Coronary artery (tissue), 2 donors: ENCODE data around the gene GSTA2.
"Not testable (repeated sequence)": the region's sequence is repeated elsewhere in the genome, so short reads cannot be mapped to it uniquely, and the experiment has no call there.

Experiments
- DNase-seq: peaks from one replicate; pipeline ENCODE4 v3.0.0-alpha.2; 2017; ENCODE audit warnings: low spot score
- H3K27ac ChIP-seq, 2 donors: fragments of 200-600 bp; sonication (generic); one replicate each; pipeline ENCODE4 v1.5.1; 2016 to 2019
- H3K4me3 ChIP-seq: fragments of 200-600 bp; sonication (generic); 2 replicates; pipeline ENCODE4 v1.5.1; 2016; ENCODE audit warnings: mild to moderate bottlenecking, moderate library complexity
- CTCF ChIP-seq: fragments of 200-600 bp; sonication (generic); IDR thresholded peaks from one replicate; pipeline ENCODE4 v1.5.1; 2019; ENCODE audit warnings: antibody characterized with exemption

GSTA2 gene

DNA sequence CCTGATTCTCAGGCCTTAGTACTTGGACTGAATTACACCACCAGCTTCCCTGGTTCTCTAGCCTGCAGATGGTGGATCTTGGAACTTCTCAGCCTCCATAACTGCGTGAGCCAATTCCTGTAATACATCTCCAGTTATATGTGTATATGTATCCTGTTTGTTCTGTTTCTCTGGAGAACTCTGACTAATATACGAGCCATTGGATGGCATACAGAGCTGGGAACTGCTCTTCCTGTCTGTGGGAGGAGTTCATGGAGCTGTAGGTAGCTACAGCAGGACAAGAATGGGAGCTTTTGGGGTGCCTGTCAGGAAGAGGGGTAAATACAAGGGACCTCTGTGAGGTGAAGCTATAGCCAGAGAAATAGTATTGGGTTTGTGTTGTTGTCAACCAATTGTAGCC, 51.1 kb downstream of the GSTA2 start:
- Histone ChIP-seq H3K4me3 (no peak overlapping the region), H3K27ac (no peak overlapping the region)
- no peak for DNase-seq
- no peak for TF ChIP-seq CTCF

GRCh38 chr6:52707963-52708680, 55.2 kb downstream of the GSTA2 start:
- no peak for TF ChIP-seq CTCF
- Histone ChIP-seq H3K4me3 (no peak overlapping the region), H3K27ac (no peak overlapping the region)
- no peak for DNase-seq

DNA sequence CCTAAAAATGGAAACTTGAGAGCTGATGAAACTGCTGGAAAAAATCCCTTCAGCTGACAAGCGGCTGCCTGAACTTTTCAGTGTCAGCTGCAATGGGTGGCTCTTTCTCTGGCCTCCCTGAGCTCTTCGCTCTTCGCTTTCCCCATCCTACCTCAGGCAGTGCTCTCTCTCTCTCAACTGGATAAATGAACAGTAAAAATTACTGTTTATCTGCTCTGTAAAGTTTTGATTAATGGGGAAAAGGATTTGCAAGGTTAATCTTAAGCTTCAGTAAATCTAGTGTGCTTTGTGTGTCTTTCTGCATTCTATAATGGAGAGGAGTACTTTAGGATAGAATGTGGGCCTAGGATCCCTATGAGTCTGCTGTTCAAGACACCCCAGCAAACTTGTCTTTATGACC, 57.3 kb downstream of the GSTA2 start:
- no peak overlapping the region for H3K27ac ChIP-seq
- no peak for DNase-seq
- no peak for TF ChIP-seq CTCF
- no peak overlapping the region for H3K4me3 ChIP-seq

DNA sequence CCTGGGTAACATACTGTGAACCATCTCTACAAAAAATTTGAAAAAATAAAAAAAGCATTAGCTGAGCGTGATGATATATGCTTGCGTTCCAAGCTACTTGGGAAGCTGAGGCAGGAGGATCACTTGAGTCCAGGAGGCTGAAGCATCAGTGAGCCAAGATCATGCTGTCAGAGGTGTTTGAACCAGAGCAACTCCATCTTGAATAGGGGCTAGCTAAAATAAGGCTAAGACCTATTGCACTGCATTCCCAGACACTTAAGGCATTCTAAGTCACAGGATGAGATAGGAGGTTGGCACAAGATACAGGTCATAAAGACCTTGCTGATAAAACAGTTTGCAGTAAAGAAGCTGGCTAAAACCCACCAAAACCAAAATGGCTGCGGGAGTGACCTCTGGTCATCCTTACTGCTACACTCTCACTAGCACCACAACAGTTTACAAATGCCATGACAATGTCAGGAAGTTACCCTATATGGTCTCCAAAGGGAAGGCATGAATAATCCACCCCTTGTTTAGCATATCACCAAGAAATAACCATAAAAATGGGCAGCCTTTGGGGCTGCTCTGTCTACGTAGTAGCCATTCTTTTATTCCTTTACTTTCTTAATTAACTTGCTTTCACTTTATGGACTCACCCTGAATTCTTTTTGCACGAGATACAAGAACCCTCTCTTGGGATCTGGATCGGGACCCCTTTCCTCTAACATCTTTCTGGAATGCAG, 58.3 kb downstream of the GSTA2 start:
- DNase-seq, H3K4me3 ChIP-seq, H3K27ac ChIP-seq: not testable (repeated sequence)

- no peak for TF ChIP-seq CTCF
- no peak for DNase-seq
- H3K4me3 ChIP-seq = no peak overlapping the region
- no peak overlapping the region for H3K27ac ChIP-seq
These were observed 59.2 kb downstream of the GSTA2 start for GRCh38 chr6:52704060-52704459.
